Stimulated activated CD4-positive, alpha-beta T cell treated with anti-CD3 and anti-CD28 coated beads, Interleukin-12 subunit alpha, Interleukin-12 subunit beta, amount 100 ng/mL, for 4 hours (primary cell): ENCODE measurements around the gene UNC13D.
"Not testable (repeated sequence)": the region's sequence is repeated elsewhere in the genome, so short reads cannot be mapped to it uniquely, and the experiment has no call there.

Source experiments
- DNase-seq: peaks from one replicate; pipeline ENCODE4 v3.0.0-alpha.2; 2020

UNC13D gene

GRCh38 chr17:75843577-75844529 is at the start of gene UNC13D:
Gene UNC13D, minus strand, starts transcription at chr17:75844404. Its CDS starts 67 bp downstream, at chr17:75844337.
- DNase-seq = peak; percentile 53

- DNase-seq = no peak
These were observed 49.3 kb upstream of the UNC13D start for GRCh38 chr17:75893305-75894048.

- no peak for DNase-seq
These were observed 48.5 kb upstream of the UNC13D start for GRCh38 chr17:75892556-75893224.

GRCh38 chr17:75891605-75892555 is 47.7 kb upstream of the UNC13D start:
- DNase-seq = no peak

- no peak for DNase-seq
These were observed 46.9 kb upstream of the UNC13D start for GRCh38 chr17:75891022-75891604.

- DNase-seq = no peak
These were observed 45.2 kb upstream of the UNC13D start for GRCh38 chr17:75889454-75889853.

- no peak for DNase-seq
These were observed 44.3 kb upstream of the UNC13D start for GRCh38 chr17:75888484-75888883.

GRCh38 chr17:75885860-75886259 is 41.7 kb upstream of the UNC13D start:
- DNase-seq = not testable (repeated sequence)

GRCh38 chr17:75885431-75885830 is 41.2 kb upstream of the UNC13D start:
- DNase-seq = no peak

- no peak for DNase-seq
These were observed 37.7 kb upstream of the UNC13D start for GRCh38 chr17:75881678-75882454.

GRCh38 chr17:75880266-75880665 is 36.1 kb upstream of the UNC13D start:
- DNase-seq = no peak

- no peak for DNase-seq
These were observed 34.2 kb upstream of the UNC13D start, which contains the start of gene TRIM47 for GRCh38 chr17:75878174-75878998. Gene TRIM47, minus strand, starts transcription at chr17:75878581. Its CDS starts 33 bp downstream, at chr17:75878548.

GRCh38 chr17:75877752-75878173 is 33.6 kb upstream of the UNC13D start:
- peak; percentile 67 for DNase-seq

GRCh38 chr17:75876938-75877751 is 32.9 kb upstream of the UNC13D start:
- peak; percentile 32 for DNase-seq

- DNase-seq = peak; percentile 61
These were observed 32.2 kb upstream of the UNC13D start for GRCh38 chr17:75876190-75876937.

GRCh38 chr17:75875940-75876189 is 31.7 kb upstream of the UNC13D start:
- no peak for DNase-seq

GRCh38 chr17:75875182-75875939 is 31.2 kb upstream of the UNC13D start:
- DNase-seq = no peak
